GM19328 (cell line): Measurements from ENCODE around the gene SPRTN.

Experiments used
- ATAC-seq: cut with Tn5 transposase; IDR thresholded peaks from one replicate; pipeline ENCODE4 v1.9.1; 2021; ENCODE audit warnings: mild to moderate bottlenecking, moderate library complexity; ENCODE audit not compliant: unreplicated experiment

SPRTN gene

GRCh38 chr1:231376101-231376500 lies 38.0 kb downstream of the SPRTN start:
- no peak for ATAC-seq

GRCh38 chr1:231376875-231377549 lies 38.9 kb downstream of the SPRTN start:
- ATAC-seq, result no peak

GRCh38 chr1:231381729-231382128 lies 43.6 kb downstream of the SPRTN start:
- ATAC-seq, result no peak

GRCh38 chr1:231382426-231382825 lies 44.3 kb downstream of the SPRTN start:
- ATAC-seq, result no peak

GRCh38 chr1:231383159-231383860 lies 45.2 kb downstream of the SPRTN start:
- no peak for ATAC-seq

GRCh38 chr1:231384696-231385415 lies 46.8 kb downstream of the SPRTN start:
- ATAC-seq, result no peak

- ATAC-seq, result no peak
These were observed 47.3 kb downstream of the SPRTN start for GRCh38 chr1:231385416-231385748.

GRCh38 chr1:231386466-231386865 lies 48.4 kb downstream of the SPRTN start:
- no peak for ATAC-seq

GRCh38 chr1:231387770-231388669 lies 49.9 kb downstream of the SPRTN start:
- no peak for ATAC-seq

GRCh38 chr1:231390071-231390470 lies 52.0 kb downstream of the SPRTN start:
- no peak for ATAC-seq

GRCh38 chr1:231392389-231393131 lies 54.5 kb downstream of the SPRTN start:
- no peak for ATAC-seq

- no peak for ATAC-seq
These were observed 55.6 kb downstream of the SPRTN start for GRCh38 chr1:231393668-231394067.

- ATAC-seq, result no peak
These were observed 57.2 kb downstream of the SPRTN start for GRCh38 chr1:231395076-231395997.

- ATAC-seq, result no peak
These were observed 57.9 kb downstream of the SPRTN start for GRCh38 chr1:231395998-231396390.

GRCh38 chr1:231396643-231397042 lies 58.5 kb downstream of the SPRTN start:
- ATAC-seq, result no peak

- ATAC-seq, result no peak
These were observed 60.0 kb downstream of the SPRTN start for GRCh38 chr1:231397886-231398671.

GRCh38 chr1:231401478-231401877 lies 63.4 kb downstream of the SPRTN start:
- no peak for ATAC-seq

GRCh38 chr1:231404318-231404717 lies 66.2 kb downstream of the SPRTN start:
- no peak for ATAC-seq
